ENCODE results near the gene SEPTIN14.
"Not testable (repeated sequence)": the region's sequence is repeated elsewhere in the genome, so short reads cannot be mapped to it uniquely, and the experiment has no call there.

SEPTIN14 gene

DNA sequence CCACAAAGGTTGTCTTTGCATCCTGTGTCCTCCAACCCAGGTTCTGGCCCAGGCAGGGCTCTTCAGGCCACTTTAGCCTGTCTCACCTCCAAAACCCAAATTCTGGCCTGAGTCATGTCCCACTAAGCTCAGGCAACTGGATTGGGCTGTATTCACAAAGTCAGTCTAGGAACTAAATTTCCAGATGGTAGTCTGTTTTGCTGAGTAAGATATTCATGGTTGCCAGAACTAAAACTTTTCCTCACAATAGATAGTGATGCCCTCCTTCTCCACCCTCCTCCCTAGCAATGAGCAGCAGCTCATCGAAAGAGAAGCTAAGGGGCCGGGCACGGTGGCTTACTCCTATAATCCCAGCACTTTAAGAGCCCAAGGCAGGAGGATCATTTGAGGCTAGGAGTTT is 21.8 kb upstream of the SEPTIN14 start:
- TF ChIP-seq, protein P1, sequence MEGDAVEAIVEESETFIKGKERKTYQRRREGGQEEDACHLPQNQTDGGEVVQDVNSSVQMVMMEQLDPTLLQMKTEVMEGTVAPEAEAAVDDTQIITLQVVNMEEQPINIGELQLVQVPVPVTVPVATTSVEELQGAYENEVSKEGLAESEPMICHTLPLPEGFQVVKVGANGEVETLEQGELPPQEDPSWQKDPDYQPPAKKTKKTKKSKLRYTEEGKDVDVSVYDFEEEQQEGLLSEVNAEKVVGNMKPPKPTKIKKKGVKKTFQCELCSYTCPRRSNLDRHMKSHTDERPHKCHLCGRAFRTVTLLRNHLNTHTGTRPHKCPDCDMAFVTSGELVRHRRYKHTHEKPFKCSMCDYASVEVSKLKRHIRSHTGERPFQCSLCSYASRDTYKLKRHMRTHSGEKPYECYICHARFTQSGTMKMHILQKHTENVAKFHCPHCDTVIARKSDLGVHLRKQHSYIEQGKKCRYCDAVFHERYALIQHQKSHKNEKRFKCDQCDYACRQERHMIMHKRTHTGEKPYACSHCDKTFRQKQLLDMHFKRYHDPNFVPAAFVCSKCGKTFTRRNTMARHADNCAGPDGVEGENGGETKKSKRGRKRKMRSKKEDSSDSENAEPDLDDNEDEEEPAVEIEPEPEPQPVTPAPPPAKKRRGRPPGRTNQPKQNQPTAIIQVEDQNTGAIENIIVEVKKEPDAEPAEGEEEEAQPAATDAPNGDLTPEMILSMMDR (IDR thresholded peaks at IDR 0.05), result no peak
- no peak overlapping the region for H3K27ac ChIP-seq

DNA sequence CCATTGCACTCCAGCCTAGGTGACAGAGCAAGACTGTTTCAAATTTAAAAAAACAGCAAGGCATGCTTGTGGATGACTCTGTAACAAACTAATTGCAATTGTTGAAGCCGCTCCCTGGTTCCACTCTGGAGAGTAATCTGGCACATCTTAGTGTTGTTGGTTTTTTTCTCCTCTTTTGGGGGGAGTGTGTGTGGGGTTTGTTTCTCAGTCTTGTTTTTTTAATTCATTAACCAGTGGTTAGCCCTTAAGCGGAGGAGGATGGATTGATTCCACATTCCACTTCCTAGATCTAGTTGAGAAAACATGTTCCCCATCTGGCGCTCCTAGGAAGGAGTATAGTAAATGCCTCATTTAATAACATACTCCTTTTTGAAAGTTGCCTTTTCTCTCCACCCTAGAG is 16.1 kb upstream of the SEPTIN14 start:
- Histone ChIP-seq H3K27ac (no peak overlapping the region), H3K4me3 (no peak overlapping the region)
- TF ChIP-seq, protein P1 (IDR thresholded peaks at IDR 0.05), result no peak
- no peak for DNase-seq (ENCODE audit: low spot score)

More for the DNA sequence above, 21.8 kb upstream of the SEPTIN14 start:
- H3K4me3 ChIP-seq, result no peak overlapping the region
- DNase-seq (ENCODE audit: low spot score), result no peak

DNA sequence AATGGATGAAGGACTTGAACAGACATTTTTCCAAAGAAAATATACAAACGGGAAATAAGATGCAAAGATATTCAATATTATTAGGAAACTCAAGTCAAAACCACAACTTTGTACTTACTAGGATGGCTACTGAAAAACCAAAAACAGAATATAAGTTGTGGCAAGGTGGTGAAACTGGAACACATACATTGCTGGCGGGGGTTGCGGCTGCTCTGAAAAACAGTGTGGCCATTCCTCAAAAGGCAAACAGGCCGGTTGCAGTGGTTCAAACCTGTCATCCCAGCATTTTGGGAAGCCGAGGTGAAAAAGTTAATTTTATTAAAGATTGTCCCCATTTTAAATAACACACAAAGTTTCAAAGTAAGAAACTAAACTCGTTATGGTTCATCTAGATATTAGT is 14.8 kb upstream of the SEPTIN14 start:
- TF ChIP-seq, protein P1 (IDR thresholded peaks at IDR 0.05), result no peak
- DNase-seq (ENCODE audit: low spot score), result no peak
- Histone ChIP-seq H3K27ac (no peak overlapping the region), H3K4me3 (no peak overlapping the region)

DNA sequence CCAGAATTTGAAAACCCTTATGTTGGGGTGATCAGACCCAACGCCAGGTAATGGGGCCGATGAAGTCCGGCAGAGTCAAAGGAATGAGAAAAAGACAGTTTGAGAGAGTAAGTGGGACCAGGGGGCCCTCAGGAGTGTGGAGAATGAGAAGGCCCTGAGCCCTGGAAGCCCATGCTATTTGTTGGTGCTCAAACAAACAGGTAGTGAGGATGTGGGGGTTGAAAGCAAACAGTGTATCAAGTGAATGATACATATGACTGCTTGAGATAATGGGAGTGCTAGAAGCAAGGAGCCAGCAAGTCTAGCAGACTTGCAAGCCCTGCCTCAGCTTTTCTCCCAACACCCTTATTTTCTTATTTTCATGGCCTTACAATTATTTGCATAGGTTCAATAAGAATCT is 11.2 kb upstream of the SEPTIN14 start:
- TF ChIP-seq, protein P1 (IDR thresholded peaks at IDR 0.05), result no peak
- H3K4me3 ChIP-seq, result no peak overlapping the region
- DNase-seq (ENCODE audit: low spot score), result no peak
- no peak overlapping the region for H3K27ac ChIP-seq

DNA sequence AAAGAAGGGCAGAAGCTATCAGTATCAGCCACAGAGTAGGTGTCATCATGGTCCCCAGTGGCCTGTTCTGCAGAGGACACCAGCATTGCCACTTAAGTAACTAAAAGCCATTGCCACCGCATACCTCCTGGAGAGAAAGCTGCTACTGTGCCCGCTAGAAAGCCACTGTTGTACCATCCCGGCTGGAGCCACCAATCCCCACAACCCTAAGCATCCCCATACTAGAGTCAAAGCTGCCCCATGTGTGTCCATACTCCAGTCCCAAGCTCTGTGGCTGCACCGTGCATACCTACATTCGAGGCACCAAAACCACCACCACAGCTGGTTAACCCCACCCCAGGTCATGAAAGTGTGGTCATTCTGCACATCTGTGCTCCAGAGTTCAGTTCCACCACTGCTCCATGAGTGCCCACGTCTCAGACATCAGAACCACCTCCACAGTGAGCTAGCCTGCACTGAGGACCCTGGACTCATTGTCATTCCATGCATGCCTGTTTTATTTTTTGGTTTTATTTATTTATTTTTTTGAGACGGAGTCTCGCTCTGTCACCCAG is 9.5 kb upstream of the SEPTIN14 start:
- no peak for DNase-seq (ENCODE audit: low spot score)

DNA sequence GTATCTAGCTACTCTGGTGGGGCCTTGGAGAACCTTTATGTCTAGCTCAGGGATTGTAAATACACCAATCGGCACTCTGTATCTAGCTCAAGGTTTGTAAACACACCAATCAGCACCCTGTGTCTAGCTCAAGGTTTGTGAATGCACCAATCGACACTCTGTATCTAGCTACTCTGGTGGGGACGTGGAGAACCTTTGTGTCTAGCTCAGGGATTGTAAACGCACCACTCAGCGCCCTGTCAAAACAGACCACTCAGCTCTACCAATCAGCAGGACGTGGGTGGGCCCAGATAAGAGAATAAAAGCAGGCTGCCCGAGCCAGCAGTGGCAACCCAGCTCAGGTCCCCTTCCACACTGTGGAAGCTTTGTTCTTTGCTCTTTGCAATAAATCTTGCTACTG is 6.4 kb upstream of the SEPTIN14 start:
- not testable (repeated sequence) for DNase-seq (ENCODE audit: low spot score); H3K27ac ChIP-seq

More for the DNA sequence above, 9.5 kb upstream of the SEPTIN14 start:
- TF ChIP-seq, protein P1 (IDR thresholded peaks at IDR 0.05), result no peak
- H3K4me3 ChIP-seq, result no peak overlapping the region
- H3K27ac ChIP-seq, result no peak overlapping the region

GRCh38 chr7:55845164-55845563 is 17.4 kb downstream of the SEPTIN14 start:
- DNase-seq (ENCODE audit: low spot score), result not testable (repeated sequence)

More for the DNA sequence above, 6.4 kb upstream of the SEPTIN14 start:
- H3K4me3 ChIP-seq, result not testable (repeated sequence)

GRCh38 chr7:55838595-55838994 is 24.0 kb downstream of the SEPTIN14 start:
- no peak overlapping the region for H3K4me3 ChIP-seq
- no peak for DNase-seq (ENCODE audit: low spot score)
- TF ChIP-seq, protein P1 (IDR thresholded peaks at IDR 0.05), result no peak
- no peak overlapping the region for H3K27ac ChIP-seq

More at GRCh38 chr7:55845164-55845563, 17.4 kb downstream of the SEPTIN14 start:
- not testable (repeated sequence) for H3K27ac ChIP-seq, H3K4me3 ChIP-seq

Data from coronary artery (tissue), 2 donors.